ENCODE data around the gene CCNY.

- no peak for TF ChIP-seq POLR2A (IDR thresholded peaks at IDR 0.05)
- TF ChIP-seq, protein P1, sequence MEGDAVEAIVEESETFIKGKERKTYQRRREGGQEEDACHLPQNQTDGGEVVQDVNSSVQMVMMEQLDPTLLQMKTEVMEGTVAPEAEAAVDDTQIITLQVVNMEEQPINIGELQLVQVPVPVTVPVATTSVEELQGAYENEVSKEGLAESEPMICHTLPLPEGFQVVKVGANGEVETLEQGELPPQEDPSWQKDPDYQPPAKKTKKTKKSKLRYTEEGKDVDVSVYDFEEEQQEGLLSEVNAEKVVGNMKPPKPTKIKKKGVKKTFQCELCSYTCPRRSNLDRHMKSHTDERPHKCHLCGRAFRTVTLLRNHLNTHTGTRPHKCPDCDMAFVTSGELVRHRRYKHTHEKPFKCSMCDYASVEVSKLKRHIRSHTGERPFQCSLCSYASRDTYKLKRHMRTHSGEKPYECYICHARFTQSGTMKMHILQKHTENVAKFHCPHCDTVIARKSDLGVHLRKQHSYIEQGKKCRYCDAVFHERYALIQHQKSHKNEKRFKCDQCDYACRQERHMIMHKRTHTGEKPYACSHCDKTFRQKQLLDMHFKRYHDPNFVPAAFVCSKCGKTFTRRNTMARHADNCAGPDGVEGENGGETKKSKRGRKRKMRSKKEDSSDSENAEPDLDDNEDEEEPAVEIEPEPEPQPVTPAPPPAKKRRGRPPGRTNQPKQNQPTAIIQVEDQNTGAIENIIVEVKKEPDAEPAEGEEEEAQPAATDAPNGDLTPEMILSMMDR (IDR thresholded peaks at IDR 0.05), result no peak
These were observed 258.1 kb downstream of the CCNY start for GRCh38 chr10:35594115-35595079.

Measured in Peyer's patch (tissue), 4 donors.